ENCODE data around the gene AFF1.
"Not testable (repeated sequence)": the region's sequence is repeated elsewhere in the genome, so short reads cannot be mapped to it uniquely, and the experiment has no call there.

Gene AFF1

DNA sequence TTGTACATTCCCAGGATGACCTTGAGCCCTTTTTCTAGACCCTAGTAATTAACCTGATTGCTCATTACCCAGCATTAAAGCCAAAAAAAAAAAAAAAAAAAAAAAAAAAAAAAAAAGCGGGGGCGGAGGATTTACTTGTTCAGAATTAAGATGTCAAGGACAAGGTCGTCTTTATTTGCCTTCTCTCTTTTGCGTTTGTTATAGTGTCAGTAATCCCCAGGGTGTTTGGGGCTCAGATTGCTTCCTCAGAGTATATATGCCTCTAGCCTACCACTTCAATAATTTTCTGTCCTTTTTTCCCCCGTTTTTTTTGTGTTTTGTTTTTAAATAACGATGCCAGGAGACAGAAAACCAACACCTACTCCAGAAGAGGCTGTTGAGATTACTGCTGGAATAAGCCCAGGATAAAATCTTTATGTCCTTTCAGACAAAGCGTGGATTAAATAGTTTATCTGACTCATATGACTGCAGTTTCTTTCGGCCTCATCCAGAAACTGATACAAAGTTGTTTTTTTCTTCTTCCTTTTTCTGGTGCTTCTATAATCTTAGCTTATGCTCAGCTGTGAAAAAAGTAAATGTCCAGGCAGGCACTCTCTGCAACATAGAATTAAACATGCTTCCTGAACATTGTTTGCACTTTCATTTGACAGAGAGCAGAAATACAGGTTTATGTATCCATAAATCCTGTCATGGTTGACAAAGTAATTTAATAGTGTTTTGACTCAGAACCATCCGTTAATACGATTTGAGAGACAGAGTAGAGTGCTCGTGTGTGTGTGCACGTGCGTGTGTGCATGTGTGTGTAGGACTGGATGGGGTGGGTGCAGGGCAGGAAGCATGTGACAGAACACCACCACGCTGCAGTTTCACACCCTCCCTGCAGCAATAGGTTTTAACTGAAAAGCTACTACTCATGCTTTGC is 138.6 kb downstream of the AFF1 start:
- H3K4me3 ChIP-seq (ENCODE audit: low read length in 2 of 2) = peak overlapping the region; percentile 57 to 58
- H3K27ac ChIP-seq (ENCODE audit: low read length) = peak overlapping the region; percentile 53

DNA sequence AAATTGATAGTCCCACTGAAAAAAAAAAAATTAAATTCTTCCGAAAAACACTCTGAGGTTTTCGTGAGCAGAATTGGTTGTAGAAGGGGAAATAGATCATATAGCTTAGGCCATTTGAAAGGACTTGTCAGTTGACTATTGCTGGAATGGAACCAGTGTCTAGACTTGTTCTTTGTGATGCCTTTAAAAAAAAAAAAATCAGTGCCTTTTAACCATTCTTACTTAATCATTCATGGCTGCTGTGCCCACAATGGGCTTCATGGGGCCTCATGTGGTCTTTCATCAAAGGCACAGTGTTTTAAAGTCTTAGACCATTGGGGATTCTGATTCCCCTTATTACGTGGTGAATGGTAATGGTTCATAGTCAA is 139.3 kb downstream of the AFF1 start:
- no peaks in the 10 kb centered on the region for H3K27me3 ChIP-seq (ENCODE audit: control insufficient read depth in 1 of 2, insufficient read depth in 2 of 2, low read length in 2 of 2)
- no peak overlapping the region for H3K9ac ChIP-seq (ENCODE audit: low read length in 2 of 2)
- peaks cover 32% of the 10 kb centered on the region for H3K4me1 ChIP-seq (ENCODE audit: control insufficient read depth, insufficient read depth, low read length)
- no peaks in the 10 kb centered on the region for H3K9me3 ChIP-seq (ENCODE audit: control insufficient read depth in 2 of 2, low read length in 2 of 2)
- peak overlapping the region; percentile 53 for H3K27ac ChIP-seq (ENCODE audit: low read length)
- no peaks in the 10 kb centered on the region for H3K36me3 ChIP-seq (ENCODE audit: control insufficient read depth in 2 of 2, insufficient read depth in 2 of 2, low read length in 2 of 2)
- H3K4me3 ChIP-seq (ENCODE audit: low read length in 2 of 2) = peak overlapping the region; percentile 57 to 58

More for the DNA sequence above, 138.6 kb downstream of the AFF1 start:
- peak overlapping the region; percentile 19 to 22 for H3K9ac ChIP-seq (ENCODE audit: low read length in 2 of 2)
- peaks cover 32% of the 10 kb centered on the region for H3K4me1 ChIP-seq (ENCODE audit: control insufficient read depth, insufficient read depth, low read length)
- H3K36me3 ChIP-seq (ENCODE audit: control insufficient read depth in 2 of 2, insufficient read depth in 2 of 2, low read length in 2 of 2) = no peaks in the 10 kb centered on the region
- no peaks in the 10 kb centered on the region for H3K9me3 ChIP-seq (ENCODE audit: control insufficient read depth in 2 of 2, low read length in 2 of 2)
- H3K27me3 ChIP-seq (ENCODE audit: control insufficient read depth in 1 of 2, insufficient read depth in 2 of 2, low read length in 2 of 2) = no peaks in the 10 kb centered on the region

DNA sequence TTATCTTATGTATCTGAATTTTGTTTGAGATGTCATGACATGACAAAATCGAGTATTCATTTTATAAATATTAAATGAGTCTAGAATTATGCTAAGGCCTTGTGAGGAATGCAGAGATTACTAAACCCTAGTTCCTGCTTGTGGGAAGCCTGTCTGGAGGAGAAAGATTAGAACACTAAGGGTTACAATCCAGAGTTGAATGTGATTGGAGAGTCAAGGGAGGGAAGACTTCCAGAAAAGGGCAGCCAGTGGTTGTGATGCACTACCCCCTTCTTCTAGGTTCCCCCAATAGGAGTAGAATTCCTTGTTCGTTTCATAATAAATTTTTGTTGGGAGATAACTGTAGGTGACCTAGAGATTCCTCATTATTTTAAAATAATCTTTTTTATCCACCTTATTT is 141.1 kb downstream of the AFF1 start:
- H3K36me3 ChIP-seq (ENCODE audit: control insufficient read depth in 2 of 2, insufficient read depth in 2 of 2, low read length in 2 of 2) = no peaks in the 10 kb centered on the region
- peak overlapping the region; percentile 6 for H3K27ac ChIP-seq (ENCODE audit: low read length)
- H3K9me3 ChIP-seq (ENCODE audit: control insufficient read depth in 2 of 2, low read length in 2 of 2) = no peaks in the 10 kb centered on the region
- H3K4me1 ChIP-seq (ENCODE audit: control insufficient read depth, insufficient read depth, low read length) = peaks cover 35% of the 10 kb centered on the region
- no peak overlapping the region for H3K4me3 ChIP-seq (ENCODE audit: low read length in 2 of 2)
- H3K27me3 ChIP-seq (ENCODE audit: control insufficient read depth in 1 of 2, insufficient read depth in 2 of 2, low read length in 2 of 2) = no peaks in the 10 kb centered on the region
- H3K9ac ChIP-seq (ENCODE audit: low read length in 2 of 2) = no peak overlapping the region

DNA sequence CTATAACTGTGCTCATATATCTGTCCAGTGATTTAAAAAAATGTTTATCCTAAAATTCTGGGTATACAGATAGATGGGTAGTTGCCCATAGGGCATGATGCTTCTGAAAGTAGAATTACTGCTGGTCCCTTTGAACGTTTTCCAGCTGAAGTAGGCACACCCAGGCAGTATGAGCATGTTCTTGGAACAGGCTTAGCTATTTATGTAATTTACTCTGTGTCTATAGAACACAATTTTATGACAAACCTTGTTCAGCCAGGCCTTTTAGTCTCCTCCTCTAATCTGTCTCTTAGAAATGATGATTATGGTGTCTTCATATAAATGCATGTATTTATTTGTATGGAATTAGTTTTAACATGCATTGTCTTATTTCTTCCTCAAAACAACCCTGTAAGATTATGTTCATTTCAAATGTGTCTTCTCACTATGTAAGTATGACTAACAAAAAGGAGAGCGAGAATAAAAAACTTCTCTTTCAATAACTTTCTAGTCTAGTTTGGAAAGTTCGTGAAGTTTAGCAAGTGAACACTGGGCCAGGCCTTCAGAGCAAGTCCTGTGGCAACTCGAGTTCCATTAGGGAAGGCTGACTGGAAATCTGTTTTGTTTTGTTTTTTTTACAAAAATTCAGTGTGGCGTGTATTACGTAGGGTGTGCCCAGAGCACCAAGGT is 142.0 kb downstream of the AFF1 start:
- H3K27ac ChIP-seq (ENCODE audit: low read length) = no peak overlapping the region
- peaks cover 40% of the 10 kb centered on the region for H3K4me1 ChIP-seq (ENCODE audit: control insufficient read depth, insufficient read depth, low read length)

DNA sequence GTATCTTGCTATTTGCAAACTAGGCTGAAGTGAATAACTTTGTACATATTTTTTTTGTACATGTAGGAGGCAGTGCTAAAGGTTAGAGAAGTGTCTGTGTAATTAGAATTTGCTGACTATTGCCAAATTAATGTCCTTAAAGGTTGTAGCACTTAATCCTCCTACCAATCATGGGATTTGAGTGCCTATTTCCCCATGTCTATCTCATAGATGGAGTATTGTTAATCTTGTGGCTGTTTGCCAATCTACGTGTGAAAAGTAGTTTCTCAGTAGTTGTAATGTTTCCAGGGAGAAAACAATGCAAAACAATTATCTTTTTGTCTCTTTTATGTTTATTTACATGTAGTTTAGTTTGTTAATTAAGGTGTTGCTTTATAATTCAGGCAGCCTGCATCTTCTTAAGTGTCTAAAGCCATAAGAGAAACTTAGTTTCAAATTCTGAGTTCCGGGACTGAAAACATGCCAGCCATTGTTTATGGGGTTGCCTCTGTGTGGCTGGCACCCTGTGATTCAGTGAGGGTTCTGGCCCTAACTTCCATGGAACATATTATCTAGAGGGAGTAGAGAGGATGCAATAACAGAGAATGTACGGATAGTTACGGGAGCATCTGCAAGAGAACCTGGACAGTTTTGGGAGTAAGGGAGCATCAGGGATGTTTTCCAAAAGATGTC is 143.2 kb downstream of the AFF1 start:
- Histone ChIP-seq H3K4me3 (ENCODE audit: low read length in 2 of 2) (peak overlapping the region in 1 of 2 donors; percentile 4), H3K27ac (ENCODE audit: low read length) (peak overlapping the region; percentile 78), H3K9me3 (ENCODE audit: control insufficient read depth in 2 of 2, low read length in 2 of 2) (no peaks in the 10 kb centered on the region), H3K36me3 (ENCODE audit: control insufficient read depth in 2 of 2, insufficient read depth in 2 of 2, low read length in 2 of 2) (no peaks in the 10 kb centered on the region), H3K4me1 (ENCODE audit: control insufficient read depth, insufficient read depth, low read length) (peaks cover 45% of the 10 kb centered on the region), H3K9ac (ENCODE audit: low read length in 2 of 2) (peak overlapping the region in 1 of 2 donors; percentile 45), H3K27me3 (ENCODE audit: control insufficient read depth in 1 of 2, insufficient read depth in 2 of 2, low read length in 2 of 2) (no peaks in the 10 kb centered on the region)

More for the DNA sequence above, 142.0 kb downstream of the AFF1 start:
- H3K27me3 ChIP-seq (ENCODE audit: control insufficient read depth in 1 of 2, insufficient read depth in 2 of 2, low read length in 2 of 2) = no peaks in the 10 kb centered on the region
- H3K9ac ChIP-seq (ENCODE audit: low read length in 2 of 2) = no peak overlapping the region
- no peaks in the 10 kb centered on the region for H3K9me3 ChIP-seq (ENCODE audit: control insufficient read depth in 2 of 2, low read length in 2 of 2)
- H3K4me3 ChIP-seq (ENCODE audit: low read length in 2 of 2) = no peak overlapping the region
- no peaks in the 10 kb centered on the region for H3K36me3 ChIP-seq (ENCODE audit: control insufficient read depth in 2 of 2, insufficient read depth in 2 of 2, low read length in 2 of 2)

DNA sequence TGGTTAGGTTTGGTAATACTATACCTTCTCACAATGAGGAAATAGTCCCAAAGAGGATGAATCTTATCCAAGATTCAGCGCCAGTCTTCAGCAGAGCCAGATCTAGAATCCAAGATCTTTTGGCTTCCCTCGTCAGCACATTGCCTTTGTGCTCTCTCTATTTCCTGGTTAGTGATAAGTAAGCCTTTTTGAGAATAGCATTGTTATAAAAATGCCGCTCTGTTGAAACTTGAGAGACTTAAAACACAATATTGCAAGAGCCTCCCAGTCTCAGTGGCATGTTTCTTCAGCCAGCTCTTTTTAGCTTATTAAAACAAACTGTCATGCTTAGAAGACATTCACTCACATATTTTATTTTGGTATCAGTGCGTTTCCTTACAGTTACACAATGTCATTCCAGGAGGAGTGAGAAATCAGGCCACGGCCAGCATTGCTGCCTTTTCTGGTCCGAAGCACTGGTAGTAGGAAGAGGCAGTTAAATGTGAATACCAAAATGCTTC is 144.2 kb downstream of the AFF1 start:
- Histone ChIP-seq H3K27ac (ENCODE audit: low read length) (peak overlapping the region; percentile 78), H3K27me3 (ENCODE audit: control insufficient read depth in 1 of 2, insufficient read depth in 2 of 2, low read length in 2 of 2) (no peaks in the 10 kb centered on the region), H3K9me3 (ENCODE audit: control insufficient read depth in 2 of 2, low read length in 2 of 2) (no peaks in the 10 kb centered on the region), H3K9ac (ENCODE audit: low read length in 2 of 2) (peak overlapping the region; percentile 43 to 47), H3K4me3 (ENCODE audit: low read length in 2 of 2) (peak overlapping the region in 1 of 2 donors; percentile 52), H3K4me1 (ENCODE audit: control insufficient read depth, insufficient read depth, low read length) (peaks cover 37% of the 10 kb centered on the region), H3K36me3 (ENCODE audit: control insufficient read depth in 2 of 2, insufficient read depth in 2 of 2, low read length in 2 of 2) (no peaks in the 10 kb centered on the region)

DNA sequence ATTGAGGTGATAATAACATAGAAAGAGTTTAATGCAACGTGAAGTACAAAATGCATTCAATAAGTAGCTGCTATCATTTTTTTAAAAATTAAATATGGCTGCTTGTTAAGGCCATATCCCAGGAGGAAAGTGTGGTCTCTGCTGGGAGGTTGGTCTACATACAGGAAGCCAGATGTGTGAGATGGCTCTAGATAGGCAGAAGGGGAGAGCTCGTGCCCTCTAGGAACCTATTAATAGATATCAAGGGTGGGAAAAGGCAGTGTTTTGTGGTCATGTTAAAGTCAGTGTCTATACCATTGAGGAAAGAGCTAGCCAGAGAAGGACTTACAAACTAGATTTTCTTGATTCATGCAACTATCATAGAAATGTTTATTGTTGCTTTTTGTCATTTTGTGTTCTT is 145.2 kb downstream of the AFF1 start:
- Histone ChIP-seq H3K36me3 (ENCODE audit: control insufficient read depth in 2 of 2, insufficient read depth in 2 of 2, low read length in 2 of 2) (no peaks in the 10 kb centered on the region), H3K4me1 (ENCODE audit: control insufficient read depth, insufficient read depth, low read length) (peaks cover 31% of the 10 kb centered on the region), H3K27ac (ENCODE audit: low read length) (peak overlapping the region; percentile 78), H3K4me3 (ENCODE audit: low read length in 2 of 2) (no peak overlapping the region), H3K27me3 (ENCODE audit: control insufficient read depth in 1 of 2, insufficient read depth in 2 of 2, low read length in 2 of 2) (no peaks in the 10 kb centered on the region), H3K9ac (ENCODE audit: low read length in 2 of 2) (peak overlapping the region; percentile 1 to 47), H3K9me3 (ENCODE audit: control insufficient read depth in 2 of 2, low read length in 2 of 2) (no peaks in the 10 kb centered on the region)

DNA sequence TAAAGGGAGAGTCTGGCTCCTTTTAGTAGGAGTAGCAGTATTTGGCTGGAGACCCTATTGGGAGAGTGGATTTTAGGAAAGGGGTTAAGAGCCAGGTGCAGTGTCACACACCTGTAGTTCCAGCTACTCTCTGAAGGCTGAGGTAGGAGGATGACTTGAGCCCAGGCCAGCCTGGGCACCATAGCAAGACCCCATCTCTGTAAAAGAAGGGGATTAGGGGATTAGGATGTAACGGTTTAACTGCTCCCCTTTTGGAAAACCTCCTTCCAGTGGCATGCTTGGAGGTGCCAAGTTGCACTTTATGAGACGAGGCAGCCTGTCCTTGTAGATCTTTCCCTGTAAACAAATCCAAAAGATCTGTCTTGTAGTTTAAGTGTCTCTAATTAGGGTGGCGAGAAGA is 145.7 kb downstream of the AFF1 start:
- Histone ChIP-seq H3K9ac (ENCODE audit: low read length in 2 of 2) (peak overlapping the region in 1 of 2 donors; percentile 6), H3K4me3 (ENCODE audit: low read length in 2 of 2) (peak overlapping the region in 1 of 2 donors; percentile 9), H3K36me3 (ENCODE audit: control insufficient read depth in 2 of 2, insufficient read depth in 2 of 2, low read length in 2 of 2) (no peaks in the 10 kb centered on the region), H3K27ac (ENCODE audit: low read length) (peak overlapping the region; percentile 78), H3K9me3 (ENCODE audit: control insufficient read depth in 2 of 2, low read length in 2 of 2) (no peaks in the 10 kb centered on the region), H3K4me1 (ENCODE audit: control insufficient read depth, insufficient read depth, low read length) (peaks cover 31% of the 10 kb centered on the region), H3K27me3 (ENCODE audit: control insufficient read depth in 1 of 2, insufficient read depth in 2 of 2, low read length in 2 of 2) (no peaks in the 10 kb centered on the region)

DNA sequence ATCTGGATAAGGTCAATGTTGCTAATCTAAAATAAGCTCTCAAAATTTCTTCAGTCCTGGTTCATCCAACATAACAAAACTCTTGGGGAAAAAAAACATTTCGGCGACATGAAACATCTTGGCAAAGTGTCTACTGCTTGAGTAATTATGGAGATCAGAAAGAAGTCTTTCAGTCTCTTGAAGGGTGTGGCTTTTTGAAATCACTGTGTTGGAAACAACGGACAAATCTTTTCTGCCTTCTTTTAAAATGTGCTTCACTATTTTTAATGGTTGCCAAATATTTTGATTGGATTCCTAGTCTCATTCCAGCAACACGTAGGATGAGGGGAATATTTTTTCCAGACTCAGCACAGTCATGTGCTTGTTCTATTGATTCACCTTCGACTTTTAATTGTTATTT is 147.0 kb downstream of the AFF1 start:
- peak overlapping the region; percentile 58 for H3K27ac ChIP-seq (ENCODE audit: low read length)
- no peaks in the 10 kb centered on the region for H3K9me3 ChIP-seq (ENCODE audit: control insufficient read depth in 2 of 2, low read length in 2 of 2)
- H3K27me3 ChIP-seq (ENCODE audit: control insufficient read depth in 1 of 2, insufficient read depth in 2 of 2, low read length in 2 of 2) = no peaks in the 10 kb centered on the region
- H3K9ac ChIP-seq (ENCODE audit: low read length in 2 of 2) = no peak overlapping the region
- no peak overlapping the region for H3K4me3 ChIP-seq (ENCODE audit: low read length in 2 of 2)
- H3K36me3 ChIP-seq (ENCODE audit: control insufficient read depth in 2 of 2, insufficient read depth in 2 of 2, low read length in 2 of 2) = no peaks in the 10 kb centered on the region
- H3K4me1 ChIP-seq (ENCODE audit: control insufficient read depth, insufficient read depth, low read length) = peaks cover 32% of the 10 kb centered on the region

DNA sequence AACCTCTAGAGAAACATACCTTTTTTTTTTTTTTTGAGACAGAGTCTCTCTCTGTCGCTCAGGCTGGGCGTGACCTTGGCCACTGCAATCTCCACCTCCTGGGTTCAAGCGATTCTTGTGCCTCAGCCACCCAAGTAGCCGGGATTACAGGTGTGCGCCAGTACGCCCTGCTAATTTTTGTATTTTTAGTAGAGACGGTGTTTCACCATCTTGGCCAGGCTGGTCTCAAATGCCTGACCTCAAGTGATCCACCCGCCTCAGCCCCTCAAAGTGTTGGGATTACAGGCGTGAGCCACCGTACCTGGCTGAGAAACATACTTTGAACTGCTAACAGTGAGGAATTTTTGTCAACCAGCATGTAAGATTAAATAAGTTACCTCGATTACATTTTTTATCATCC is 150.9 kb downstream of the AFF1 start:
- peaks cover 21% of the 10 kb centered on the region for H3K4me1 ChIP-seq (ENCODE audit: control insufficient read depth, insufficient read depth, low read length)
- not testable (repeated sequence) for H3K4me3 ChIP-seq (ENCODE audit: low read length in 2 of 2); H3K27me3 ChIP-seq (ENCODE audit: control insufficient read depth in 1 of 2, insufficient read depth in 2 of 2, low read length in 2 of 2); H3K27ac ChIP-seq (ENCODE audit: low read length); H3K9ac ChIP-seq (ENCODE audit: low read length in 2 of 2); H3K9me3 ChIP-seq (ENCODE audit: control insufficient read depth in 2 of 2, low read length in 2 of 2); H3K36me3 ChIP-seq (ENCODE audit: control insufficient read depth in 2 of 2, insufficient read depth in 2 of 2, low read length in 2 of 2)
